IMR-90 (cell line): ENCODE results near the gene SRRM3. TPM values are rescaled to one million over a fixed set of nuclear protein-coding genes. Genes with fewer than 3 reads are reported as not detected.

Source experiments
- ATAC-seq: fragments of 200-7000 bp; cut with Tn5 transposase; 2 replicates; pipeline ENCODE4 v1.9.1; 2020; ENCODE audit warnings: low read depth, mild to moderate bottlenecking, moderate library complexity
- BruUV-seq: library from RNA; stranded (reverse); fragments of 400-500 nt; replicated peaks from 2 replicates; lab custom pipeline; 2021; lab: Mats Ljungman, UMichigan
- CTCF ChIA-PET: fragments of 300-600 bp; formaldehyde crosslinking; extraction: SDS; loops from one replicate; lab custom pipeline; 2021; ENCODE audit warnings: antibody characterized with exemption; lab: Yijun Ruan, JAX
- POLR2A ChIA-PET: fragments of 300-600 bp; sonication (Branson Sonifier 250); formaldehyde crosslinking; loops from one replicate; lab custom pipeline; 2022; ENCODE audit warnings: antibody characterized with exemption; ENCODE audit not compliant: unreplicated experiment; lab: Charles Lee
- DNase-seq: peaks from one replicate; pipeline ENCODE4 v3.0.0; 2013
- H2AFZ ChIP-seq: replicated peaks from 2 replicates; pipeline ENCODE3; 2013; ENCODE audit warnings: low read length, mild to moderate bottlenecking; ENCODE audit not compliant: poor library complexity
- H2AK5ac ChIP-seq: 2 replicates; pipeline ENCODE4 v1.6.1; 2013; ENCODE audit warnings: low read depth, low read length, inconsistent platforms
- H2AK9ac ChIP-seq: replicated peaks from 2 replicates; pipeline ENCODE3; 2013; ENCODE audit warnings: mild to moderate bottlenecking, low read depth, low read length, moderate library complexity; ENCODE audit not compliant: poor library complexity
- H2BK120ac ChIP-seq: 2 replicates; pipeline ENCODE4 v1.6.1; 2013; ENCODE audit warnings: low read depth, low read length, inconsistent platforms
- H2BK15ac ChIP-seq: 3 replicates; pipeline ENCODE4 v1.6.1; 2013; ENCODE audit warnings: low read depth, low read length, inconsistent platforms
- H2BK20ac ChIP-seq: 2 replicates; pipeline ENCODE4 v1.6.1; 2013; ENCODE audit warnings: low read depth, mild to moderate bottlenecking, inconsistent platforms, low read length, moderate library complexity
- H2BK5ac ChIP-seq: 2 replicates; pipeline ENCODE4 v1.6.1; 2013; ENCODE audit warnings: mild to moderate bottlenecking, low read depth, low read length, inconsistent platforms; ENCODE audit not compliant: poor library complexity, severe bottlenecking
- H3K14ac ChIP-seq: replicated peaks from 2 replicates; pipeline ENCODE4 v1.6.1; 2013; ENCODE audit warnings: low read depth, low read length, inconsistent platforms
- H3K18ac ChIP-seq: 2 replicates; pipeline ENCODE4 v1.6.1; 2013; ENCODE audit warnings: low read depth, low read length, control low read depth
- H3K23ac ChIP-seq: 2 replicates; pipeline ENCODE4 v1.6.1; 2013; ENCODE audit warnings: low read depth, low read length, inconsistent platforms
- H3K27ac ChIP-seq: 2 replicates; pipeline ENCODE4 v1.5.1; 2013; ENCODE audit warnings: mild to moderate bottlenecking, control low read depth, low read length; ENCODE audit not compliant: insufficient read depth
- H3K27me3 ChIP-seq: 2 replicates; pipeline ENCODE4 v1.6.1; 2013; ENCODE audit warnings: low read length; ENCODE audit not compliant: control insufficient read depth, insufficient read depth
- H3K36me3 ChIP-seq: 2 replicates; pipeline ENCODE4 v1.6.1; 2013; ENCODE audit warnings: low read length, mixed read lengths; ENCODE audit not compliant: control insufficient read depth, insufficient read depth
- H3K4ac ChIP-seq: 2 replicates; pipeline ENCODE4 v1.6.1; 2013; ENCODE audit warnings: low read depth, low read length, inconsistent platforms
- H3K4me1 ChIP-seq: 2 replicates; pipeline ENCODE4 v1.6.1; 2013; ENCODE audit warnings: low read length, mixed read lengths; ENCODE audit not compliant: control insufficient read depth, insufficient read depth
- H3K4me2 ChIP-seq: 2 replicates; pipeline ENCODE4 v1.6.1; 2013; ENCODE audit warnings: low read depth, mild to moderate bottlenecking, control low read depth, low read length, moderate library complexity
- H3K4me3 ChIP-seq: 2 replicates; pipeline ENCODE4 v1.5.1; 2013; ENCODE audit warnings: low read depth, mild to moderate bottlenecking, control low read depth, low read length, moderate library complexity; ENCODE audit not compliant: insufficient read depth
- H3K56ac ChIP-seq: 2 replicates; pipeline ENCODE4 v1.6.1; 2013; ENCODE audit warnings: low read length, inconsistent platforms; ENCODE audit not compliant: insufficient read depth; ENCODE audit errors: extremely low read depth
- H3K79me1 ChIP-seq, 2 experiments: 2 replicates each; pipeline ENCODE4 v1.6.1; 2013; ENCODE audit warnings: low read length in 2 of 2, inconsistent platforms in 1 of 2, low read depth in 1 of 2
- H3K9ac ChIP-seq: 2 replicates; pipeline ENCODE4 v1.6.1; 2013; ENCODE audit warnings: low read depth, low read length, control low read depth
- H3K9me1 ChIP-seq: 2 replicates; pipeline ENCODE4 v1.6.1; 2013; ENCODE audit warnings: low read length, inconsistent platforms; ENCODE audit not compliant: insufficient read depth
- H3K9me3 ChIP-seq: 2 replicates; pipeline ENCODE4 v1.6.1; 2013; ENCODE audit warnings: low read length; ENCODE audit not compliant: control insufficient read depth, insufficient read depth
- H4K20me1 ChIP-seq: 2 replicates; pipeline ENCODE4 v1.6.1; 2013; ENCODE audit warnings: low read length, inconsistent platforms; ENCODE audit not compliant: insufficient read depth
- H4K5ac ChIP-seq: 2 replicates; pipeline ENCODE4 v1.6.1; 2013; ENCODE audit warnings: mild to moderate bottlenecking, low read depth, low read length, control low read depth
- H4K8ac ChIP-seq, 2 experiments: 2 replicates each; pipeline ENCODE4 v1.6.1; 2013; ENCODE audit warnings: low read depth in 2 of 2, low read length in 2 of 2, control low read depth in 1 of 2, inconsistent platforms in 1 of 2
- H4K91ac ChIP-seq: 2 replicates; pipeline ENCODE4 v1.6.1; 2013; ENCODE audit warnings: low read depth, low read length, inconsistent platforms; ENCODE audit not compliant: insufficient read depth
- CHD1 ChIP-seq: IDR thresholded peaks from 2 replicates; pipeline ENCODE4 v1.6.1; 2012; ENCODE audit warnings: low read depth, low read length, improper control_type of control experiment
- SMC3 ChIP-seq: fragments of 150-350 bp; IDR thresholded peaks from 2 replicates; pipeline ENCODE4 v1.6.1; 2016; ENCODE audit warnings: low read depth, mild to moderate bottlenecking, antibody characterized with exemption, low read length, moderate library complexity
- WGBS, 2 experiments: methylation state at CpG; one replicate each; pipeline versions ENCODE4 v1.1.5 to v1.1.7; 2013; ENCODE audit warnings: missing lambda C conversion rate in 2 of 2; ENCODE audit not compliant: insufficient read length in 1 of 2; ENCODE audit errors: extremely low coverage in 2 of 2; 5-methylcytosine and 5-hydroxymethylcytosine counted together
- dilution Hi-C: fragments of 300-500 bp; cut with HindIII; formaldehyde crosslinking; loops from one replicate; pipeline ENCODE4 v1.14.3; 2018; ENCODE audit warnings: low sequenced_read_pairs; ENCODE audit not compliant: unreplicated experiment
- in situ Hi-C: fragments of 300-500 bp; cut with MboI; formaldehyde crosslinking; loops from 3 replicates; pipeline ENCODE4 v1.14.3; 2019; ENCODE audit warnings: low sequenced_read_pairs, inconsistent platforms, mixed read lengths
- intact Hi-C: fragments of 100-400 bp; cut with micrococcal nuclease; formaldehyde crosslinking; loops from 2 replicates; pipeline ENCODE4 v1.10.0; 2022
- polyA plus RNA-seq, 3 experiments: library from polyadenylated mRNA; depleted of rRNA; stranded (reverse); fragments of >200 nt; gene quantifications; 2 replicates each; pipeline ENCODE4 v1.2.3, GENCODE V29; 2012; ENCODE audit warnings: low replicate concordance in 1 of 3
- total RNA-seq: library from RNA; depleted of rRNA; stranded (reverse); fragments of >200 nt; gene quantifications from 2 replicates; pipeline ENCODE4 v1.2.3, GENCODE V29; 2012

SRRM3 gene
- total and polyA plus RNA-seq, 2 of the 4 experiments (the other 2 are of a cell fraction): 0.18 to 2.5 TPM

GRCh38 chr7:76268376-76268775 lies 66.7 kb downstream of the SRRM3 start:
- Histone ChIP-seq H2BK120ac (no peak overlapping the region), H4K20me1 (no peaks in the 10 kb centered on the region; the same call in 1 of the 2 replicates), H3K14ac (no peak overlapping the region), H3K4me3 (no peak overlapping the region), H2AFZ (no peak overlapping the region), H3K36me3 (no peaks in the 10 kb centered on the region), H3K79me1 (no peaks in the 10 kb centered on the region), H2BK5ac (no peak overlapping the region), H3K9ac (no peak overlapping the region), H3K9me3 (no peaks in the 10 kb centered on the region), H2AK9ac (no peak overlapping the region), H3K4me1 (no peaks in the 10 kb centered on the region), H3K4me2 (peak overlapping the region; percentile 35; the same call in 1 of the 2 replicates), H3K27ac (no peak overlapping the region), H3K4ac (no peak overlapping the region), H4K8ac (no peak overlapping the region), H2BK20ac (no peak overlapping the region), H2AK5ac (no peak overlapping the region), H3K56ac (no peak overlapping the region), H4K5ac (no peak overlapping the region), H3K23ac (no peak overlapping the region), H4K91ac (no peak overlapping the region), H2BK15ac (no peak overlapping the region), H3K27me3 (peaks cover 55% of the 10 kb centered on the region), H3K9me1 (no peaks in the 10 kb centered on the region), H3K18ac (no peak overlapping the region)
- CTCF ChIA-PET: interaction anchor here (0.6 to 1.6 kb wide), 3 partner anchors 23 to 46 kb away, joined by 5 to 7 read pairs (median 6); no protein-coding TSS in a partner anchor
- no peak for DNase-seq
- POLR2A ChIA-PET: no interaction called here
- no peak for TF ChIP-seq CHD1
- TF ChIP-seq SMC3: no peak
- intact Hi-C loops (loop anchor here (2.0 kb wide), 1 partner anchor 52 kb away; no protein-coding TSS in a partner anchor), dilution Hi-C loops (no loop called here), in situ Hi-C loops (no loop called here)
- no TSS peak for BruUV-seq
- ATAC-seq: no peak
- no CpG with 5 or more reads among the region's 5 CpGs for WGBS, 2 experiments
